ENCODE data around the gene VAV3.

Gene VAV3

DNA sequence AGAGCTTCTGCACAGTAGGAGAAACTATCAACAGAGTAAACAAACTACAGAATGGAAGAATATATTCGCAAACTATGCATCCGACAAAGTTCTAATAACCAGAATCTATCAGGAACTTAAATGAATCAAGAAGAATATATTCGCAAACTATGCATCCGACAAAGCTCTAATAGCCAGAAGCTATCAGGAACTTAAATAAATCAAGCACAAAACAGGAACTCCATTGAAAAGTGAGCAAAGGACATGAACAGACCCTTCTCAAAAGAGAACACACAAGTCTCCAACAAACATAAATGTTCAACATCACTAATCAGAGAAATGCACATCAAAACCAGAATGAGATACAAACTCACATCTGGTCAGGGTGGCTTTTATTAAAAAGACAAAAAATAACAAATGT, 126.9 kb downstream of the VAV3 start:
- no peak for DNase-seq (ENCODE audit: low read depth)

GRCh38 chr1:107835151-107835670, 129.8 kb downstream of the VAV3 start:
- DNase-seq (ENCODE audit: low read depth), result no peak

DNA sequence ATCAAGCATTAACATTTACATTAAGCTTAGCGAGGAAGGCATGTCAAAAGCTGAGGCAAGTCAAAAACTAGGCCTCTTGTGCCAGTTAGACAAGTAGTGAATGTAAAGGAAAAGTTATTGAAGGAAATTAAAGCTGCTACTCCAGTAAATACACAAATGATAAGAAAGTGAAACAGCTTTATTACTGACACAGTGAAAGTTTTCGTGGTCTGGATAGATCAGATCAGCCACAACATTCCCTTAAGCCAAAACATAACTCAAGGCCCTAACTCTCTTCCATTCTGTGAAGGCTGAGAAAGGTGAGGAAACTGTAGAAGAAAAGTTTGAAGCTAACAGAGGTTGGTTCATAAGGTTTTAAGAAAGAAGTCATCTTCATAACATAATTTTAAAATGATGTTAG, 131.9 kb downstream of the VAV3 start:
- no peak for DNase-seq (ENCODE audit: low read depth)

GRCh38 chr1:107831921-107832320, 133.1 kb downstream of the VAV3 start:
- no peak for DNase-seq (ENCODE audit: low read depth)

DNA sequence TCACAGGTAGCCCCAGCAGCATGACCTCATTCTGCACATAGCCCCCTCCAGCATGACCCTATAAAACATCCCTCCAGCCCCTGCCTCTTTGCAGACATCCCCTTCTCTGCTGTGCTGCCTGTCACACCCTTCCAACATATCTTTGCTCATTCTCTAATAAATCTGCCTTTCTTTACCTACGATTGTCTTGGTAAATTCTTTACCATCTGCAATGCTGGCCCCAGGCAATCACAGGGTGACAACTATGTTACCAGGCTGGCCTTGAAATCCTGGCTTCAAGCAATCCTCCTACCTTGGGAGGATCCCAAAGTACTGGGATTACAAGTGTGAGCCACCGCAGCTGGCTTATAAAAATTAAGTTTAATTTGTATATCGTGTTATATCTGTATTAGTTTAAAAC, 134.5 kb downstream of the VAV3 start:
- DNase-seq (ENCODE audit: low read depth), result no peak

GRCh38 chr1:107830075-107830474, 134.9 kb downstream of the VAV3 start:
- DNase-seq (ENCODE audit: low read depth), result no peak

- no peak for DNase-seq (ENCODE audit: low read depth)
Measured at GRCh38 chr1:107829036-107829770, 135.8 kb downstream of the VAV3 start.

GRCh38 chr1:107824946-107825345, 140.0 kb downstream of the VAV3 start:
- DNase-seq (ENCODE audit: low read depth), result no peak

GRCh38 chr1:107821340-107821739, 143.6 kb downstream of the VAV3 start:
- DNase-seq (ENCODE audit: low read depth), result no peak

- DNase-seq (ENCODE audit: low read depth), result no peak
Measured at GRCh38 chr1:107820801-107821200, 144.2 kb downstream of the VAV3 start.

- DNase-seq (ENCODE audit: low read depth), result no peak
Measured at GRCh38 chr1:107817935-107818334, 147.0 kb downstream of the VAV3 start.

GRCh38 chr1:107817206-107817605, 147.8 kb downstream of the VAV3 start:
- DNase-seq (ENCODE audit: low read depth), result no peak

GRCh38 chr1:107810291-107810951, 154.6 kb downstream of the VAV3 start:
- DNase-seq (ENCODE audit: low read depth), result no peak

DNA sequence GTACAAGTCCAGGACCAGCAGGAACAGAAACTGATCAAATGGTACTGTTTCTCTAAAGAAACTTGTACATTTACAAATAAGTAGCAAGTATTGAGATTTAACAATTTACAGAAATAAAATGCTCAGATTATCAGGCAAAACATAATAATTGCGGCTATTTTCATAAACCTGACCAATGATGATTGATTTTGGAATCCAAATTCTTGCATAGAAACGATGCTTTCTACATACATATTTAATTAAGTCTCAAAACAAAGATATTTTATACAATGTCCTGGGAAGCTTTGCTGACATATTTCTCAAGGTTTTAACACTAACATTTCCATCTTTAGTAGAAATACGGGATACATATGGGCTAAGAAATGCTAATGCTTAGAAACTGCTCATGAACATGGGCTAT, 157.1 kb downstream of the VAV3 start:
- DNase-seq (ENCODE audit: low read depth), result no peak

DNA sequence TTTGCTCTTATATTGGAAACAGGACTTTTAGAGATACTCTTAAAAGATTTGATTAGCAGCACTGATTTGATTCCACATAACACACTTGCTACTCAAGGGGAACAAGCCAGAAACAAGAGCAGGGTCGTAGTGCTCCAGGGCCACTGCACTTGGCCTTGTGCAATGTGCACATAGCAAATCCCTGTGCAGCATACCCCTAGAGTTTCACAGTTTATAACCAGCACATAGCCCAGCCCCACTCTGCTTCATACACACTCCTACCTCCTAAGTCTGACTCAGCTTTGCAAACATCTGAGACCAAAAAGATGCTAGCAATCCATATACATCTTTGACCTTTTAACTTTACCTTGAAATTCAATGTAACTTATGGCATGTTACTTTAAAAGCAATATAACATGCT, 157.6 kb downstream of the VAV3 start:
- no peak for DNase-seq (ENCODE audit: low read depth)

DNA sequence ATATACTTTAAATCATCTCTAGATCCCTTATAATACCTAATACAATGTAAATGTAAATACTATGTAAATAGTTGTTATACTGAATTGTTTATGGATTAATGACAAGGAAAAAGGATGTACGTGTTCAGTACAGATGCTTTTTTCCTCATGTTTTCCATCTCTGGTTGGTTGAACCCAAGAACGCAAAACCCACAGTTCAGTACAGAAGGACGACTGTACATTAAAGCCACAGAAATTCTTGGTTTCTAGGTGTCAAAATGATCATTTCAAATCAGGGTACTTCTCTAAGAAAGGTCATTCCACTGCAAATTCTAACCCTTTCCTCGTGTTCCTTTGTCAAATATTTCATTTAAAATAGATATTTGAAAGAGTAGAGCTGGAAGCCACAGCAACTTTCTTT, 158.1 kb downstream of the VAV3 start:
- no peak for DNase-seq (ENCODE audit: low read depth)

DNA sequence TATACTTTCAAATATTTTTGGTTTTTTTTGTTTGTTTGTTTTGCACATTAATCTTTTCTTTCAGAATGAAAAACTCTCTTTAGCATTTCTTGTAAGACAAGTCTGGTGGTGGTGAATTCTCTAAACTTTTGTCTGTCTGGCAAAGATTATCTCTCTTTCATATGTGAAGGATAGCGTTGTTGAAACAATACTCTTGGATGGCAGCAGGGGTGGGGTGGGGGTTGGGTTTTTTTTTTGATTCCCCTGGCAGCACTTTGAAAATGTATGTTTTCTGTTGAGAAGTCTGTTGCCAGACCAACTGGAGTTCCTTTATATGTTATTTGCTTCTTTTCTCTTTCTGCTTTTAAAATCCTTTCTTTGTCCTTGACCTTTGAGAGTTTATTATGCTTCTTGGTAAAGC, 160.2 kb downstream of the VAV3 start:
- no peak for DNase-seq (ENCODE audit: low read depth)

GRCh38 chr1:107804134-107804533, 160.8 kb downstream of the VAV3 start:
- DNase-seq (ENCODE audit: low read depth), result no peak

GRCh38 chr1:107803579-107803978, 161.4 kb downstream of the VAV3 start:
- no peak for DNase-seq (ENCODE audit: low read depth)

- DNase-seq (ENCODE audit: low read depth), result no peak
Measured at GRCh38 chr1:107802654-107803053, 162.3 kb downstream of the VAV3 start.

- DNase-seq (ENCODE audit: low read depth), result no peak
Measured at GRCh38 chr1:107795994-107796393, 169.0 kb downstream of the VAV3 start.

- DNase-seq (ENCODE audit: low read depth), result no peak
Measured at GRCh38 chr1:107795441-107795840, 169.5 kb downstream of the VAV3 start.

DNA sequence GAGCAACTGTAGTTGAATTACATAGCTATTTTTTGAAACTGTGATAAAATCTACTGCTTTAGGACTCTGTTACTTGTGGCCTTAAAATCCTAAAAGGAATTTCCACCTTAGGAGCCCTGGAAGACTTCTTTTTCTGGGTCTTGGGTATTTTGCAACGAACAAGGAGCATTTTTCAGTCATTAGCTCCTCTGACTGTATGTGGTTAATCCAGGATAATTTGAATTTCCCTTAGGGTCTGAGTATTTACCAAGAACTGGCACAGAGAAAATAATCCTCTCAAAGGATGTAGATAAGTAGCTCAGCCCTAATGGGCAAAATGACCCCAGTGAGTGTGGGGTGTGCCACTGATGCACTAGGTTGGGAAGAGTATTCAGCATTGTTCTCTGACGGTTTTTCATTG, 170.4 kb downstream of the VAV3 start:
- DNase-seq (ENCODE audit: low read depth), result no peak
